Right forelimb (tissue), 1 donor: ENCODE measurements around the gene SEC14L1.
A peak's percentile ranks its signal among the peaks of the same experiment; 100 is the strongest.
"Not testable (repeated sequence)": the region's sequence is repeated elsewhere in the genome, so short reads cannot be mapped to it uniquely, and the experiment has no call there.

Experiments
- DNase-seq: peaks from one replicate; pipeline ENCODE4 v3.0.0-alpha.2; 2018

Gene SEC14L1

DNA sequence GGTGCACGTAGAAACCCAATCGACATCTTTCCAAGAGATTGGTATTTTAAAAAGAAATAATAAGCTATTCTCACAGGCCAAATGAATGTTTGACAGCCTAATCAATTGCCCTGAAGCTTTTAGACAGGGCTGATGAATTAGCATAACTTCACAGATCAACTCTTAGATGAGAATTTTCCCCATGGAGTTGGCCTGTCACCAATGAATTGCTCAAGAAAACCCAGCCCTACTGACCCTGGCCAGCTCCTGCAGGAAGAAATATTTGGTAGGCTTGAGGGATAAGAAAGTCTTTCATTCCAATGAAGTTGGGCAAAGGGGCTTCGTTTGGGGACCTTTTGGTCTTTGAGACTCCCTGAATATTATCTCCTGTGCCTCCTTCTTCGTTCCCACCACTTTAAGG, 23.4 kb upstream of the SEC14L1 start:
- no peak for DNase-seq

DNA sequence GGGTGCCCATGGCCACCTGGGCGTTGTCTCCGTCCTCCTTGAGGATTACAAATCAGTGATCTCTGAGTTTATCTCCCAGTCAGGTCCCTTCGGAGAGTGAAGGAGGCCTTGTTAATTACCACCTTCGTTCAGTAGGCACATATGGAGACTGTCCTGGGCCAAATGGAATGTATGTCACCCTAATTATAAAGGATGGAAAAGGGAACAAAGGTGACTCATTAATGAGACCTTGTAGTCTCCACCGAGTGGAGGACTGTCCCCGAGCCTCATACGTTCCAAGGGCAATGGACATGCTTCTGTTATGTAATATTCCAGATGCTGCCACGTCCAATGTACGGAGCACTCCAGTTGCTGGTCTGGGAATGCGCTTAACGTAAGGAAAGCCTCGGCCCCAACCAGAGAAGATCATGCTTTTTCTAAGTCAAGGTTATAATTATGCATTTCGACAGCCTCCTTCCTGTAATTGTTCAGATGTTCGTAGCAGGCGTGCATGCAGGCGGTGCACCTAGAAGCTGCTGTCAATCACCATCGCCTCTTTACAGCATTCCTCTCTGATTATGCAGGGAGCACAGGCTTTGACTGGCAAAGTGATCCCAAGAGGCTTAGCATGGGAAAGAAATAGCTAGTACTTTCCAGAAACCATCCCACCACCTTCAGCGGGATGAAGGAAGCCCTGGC, 22.4 kb upstream of the SEC14L1 start:
- DNase-seq, result no peak

DNA sequence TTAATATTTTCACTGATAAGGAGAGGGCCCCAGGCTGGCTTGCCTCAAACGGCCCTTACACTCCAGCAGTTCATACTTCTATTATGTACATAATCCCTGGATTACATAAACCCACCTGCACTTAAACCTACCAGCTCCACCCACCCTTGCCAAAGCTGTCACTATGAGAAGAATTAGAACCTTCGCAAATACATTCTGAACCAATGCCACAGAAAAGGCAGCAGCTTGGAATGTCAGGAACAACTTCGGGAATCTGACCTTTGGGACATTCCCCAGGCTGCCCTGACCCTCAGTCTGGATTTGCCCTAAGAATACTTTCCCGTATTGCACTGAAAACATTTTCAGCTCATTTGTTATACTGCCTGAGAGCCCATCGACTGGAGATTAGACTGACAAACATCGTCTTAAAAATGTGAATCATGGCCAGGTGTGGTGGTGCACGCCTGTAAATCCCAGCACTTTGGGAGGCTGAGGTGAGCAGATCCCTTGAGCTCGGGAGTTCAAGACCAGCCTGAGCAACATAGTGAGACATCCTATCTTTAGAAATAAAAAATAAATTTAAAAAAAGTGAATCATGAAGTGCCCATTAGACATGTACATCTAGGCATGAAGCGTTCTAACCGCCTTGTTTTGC, 21.0 kb upstream of the SEC14L1 start:
- no peak for DNase-seq

DNA sequence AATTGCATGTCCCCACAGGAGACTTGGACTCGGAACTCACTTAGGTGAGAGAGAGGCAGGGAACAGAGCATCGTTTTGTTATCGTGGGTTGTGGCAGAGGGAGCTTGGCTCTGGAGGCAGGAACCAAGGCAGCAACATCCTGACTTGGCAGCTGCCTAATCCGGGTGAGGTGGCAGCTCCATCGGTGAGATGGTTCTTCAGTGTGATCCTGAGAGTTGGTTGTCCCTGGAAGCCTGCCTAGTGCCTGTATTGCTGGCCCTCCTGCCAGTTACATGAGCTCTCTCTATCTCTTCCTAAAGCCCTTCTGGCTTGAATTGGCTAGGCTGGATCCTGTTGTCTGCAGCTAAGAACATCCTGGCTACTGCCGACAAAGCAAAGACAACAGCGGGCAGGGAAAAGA, 19.9 kb upstream of the SEC14L1 start:
- no peak for DNase-seq

DNA sequence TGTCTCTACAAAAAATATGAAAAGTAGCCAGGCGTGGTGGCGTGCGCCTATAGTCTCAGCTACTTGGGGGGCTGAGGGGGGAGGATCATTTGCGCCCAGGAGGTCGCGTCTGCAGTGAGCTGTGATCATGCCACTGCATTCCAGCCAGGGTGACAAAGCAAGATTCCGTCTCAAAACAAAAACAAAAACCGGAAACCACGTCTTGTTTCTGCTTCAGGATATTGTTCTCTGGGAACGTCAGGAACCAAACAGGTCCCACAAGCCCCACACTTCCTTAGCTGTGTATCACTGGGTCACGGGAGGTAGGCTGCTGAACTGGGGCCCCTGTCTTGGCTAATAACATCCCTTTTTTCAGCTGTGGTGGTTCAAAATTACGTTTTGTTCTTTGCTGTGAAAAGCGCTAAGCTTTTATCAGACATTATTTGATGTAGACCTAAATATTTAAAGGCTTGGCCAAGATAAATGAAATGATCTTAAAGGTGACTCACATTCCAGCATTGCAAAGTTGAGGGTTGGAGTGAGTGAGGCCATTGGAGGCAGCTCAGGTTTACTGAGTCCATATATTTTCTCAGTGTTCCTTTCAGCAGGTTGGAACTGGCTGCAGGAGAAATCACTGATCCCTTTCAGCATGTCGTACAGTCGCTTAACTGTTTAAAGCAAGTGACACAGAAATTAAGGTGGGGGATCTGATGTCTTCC, 16.4 kb upstream of the SEC14L1 start:
- DNase-seq, result no peak

DNA sequence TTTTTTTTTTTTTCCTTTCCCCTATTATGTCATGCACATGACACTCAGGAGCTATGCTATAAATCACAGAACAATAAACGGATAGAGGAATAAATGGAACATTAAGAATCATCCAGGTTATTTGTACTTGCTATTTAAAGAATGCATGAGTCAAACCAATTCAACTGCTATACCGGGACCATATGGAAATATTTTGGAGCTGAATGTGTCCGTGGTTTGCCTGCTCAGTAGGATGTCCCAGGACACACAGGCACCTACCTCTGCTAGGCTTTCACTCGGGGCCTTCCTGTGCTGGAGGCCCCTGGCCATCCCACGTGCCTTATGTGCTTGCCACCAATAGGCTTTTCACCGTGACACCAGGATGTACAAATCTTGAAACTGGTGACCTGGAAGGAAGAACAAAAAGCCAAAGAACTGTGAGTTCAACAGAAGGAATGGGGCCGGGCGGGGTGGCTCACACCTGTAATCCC, 15.3 kb upstream of the SEC14L1 start:
- DNase-seq, result no peak

- DNase-seq, result no peak
Measured at GRCh38 chr17:77126519-77126918, 14.2 kb upstream of the SEC14L1 start.

DNA sequence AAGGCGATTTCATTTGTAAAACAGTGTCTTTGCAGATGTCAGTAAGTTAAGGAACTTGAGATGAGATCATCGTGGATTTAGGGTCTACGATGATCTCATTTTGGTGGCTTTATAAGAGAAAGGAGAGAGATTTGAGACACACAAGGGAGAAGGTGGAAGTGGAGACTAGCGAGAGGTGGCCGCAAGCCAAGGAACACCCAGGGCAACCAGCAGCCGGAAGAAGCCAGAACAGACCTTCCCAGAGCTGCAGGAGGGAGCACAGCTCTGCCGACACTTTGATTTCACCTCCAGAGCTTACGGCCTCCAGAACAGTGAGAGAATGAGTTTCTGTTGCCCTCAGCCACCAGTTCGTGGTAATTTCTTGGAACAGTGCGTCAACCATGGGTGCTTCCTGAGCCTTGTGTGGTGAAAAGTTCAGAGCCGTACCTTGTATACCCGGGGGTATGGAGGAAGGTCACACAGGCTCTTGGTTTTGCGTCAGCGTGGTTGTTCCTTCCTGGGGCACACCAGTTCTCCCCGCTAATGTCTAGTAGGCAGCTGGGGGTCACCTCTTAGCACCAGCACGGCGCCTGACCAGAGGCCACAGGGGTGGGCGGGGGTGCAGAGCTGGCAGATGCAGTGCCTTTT, 12.9 kb upstream of the SEC14L1 start:
- no peak for DNase-seq

DNA sequence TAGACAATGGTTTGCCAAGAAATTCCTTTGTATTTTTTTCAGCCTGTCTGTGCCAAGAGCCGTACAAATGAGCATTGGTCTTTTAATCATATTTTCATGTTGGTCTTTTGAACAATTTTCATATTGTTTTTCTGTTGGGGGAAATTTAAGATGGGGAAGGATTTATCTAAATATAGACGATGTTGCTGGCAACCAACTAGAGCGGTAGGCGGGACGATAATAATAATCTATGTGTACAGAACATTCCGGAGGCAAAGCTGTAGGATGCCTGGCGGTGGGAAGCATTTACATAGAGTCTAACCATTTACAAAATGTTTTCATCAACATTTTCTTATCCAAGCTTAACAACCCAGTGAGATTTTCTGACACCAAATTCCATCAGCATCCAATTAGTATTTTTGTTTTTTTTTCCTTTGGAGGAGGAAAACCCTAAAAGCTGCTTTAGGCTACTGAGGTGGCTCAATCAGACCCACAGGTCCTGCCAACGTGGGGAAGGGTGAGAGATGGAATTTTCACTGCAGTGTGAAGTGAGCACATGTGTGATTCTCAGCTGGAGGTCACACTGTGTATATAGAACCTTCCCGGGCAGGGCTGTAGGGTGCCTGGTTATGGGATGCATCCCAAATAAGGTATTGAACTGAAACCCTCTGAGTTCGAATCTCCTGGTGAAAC, 11.7 kb upstream of the SEC14L1 start:
- DNase-seq, result no peak

- peak; percentile 86 for DNase-seq
Measured at GRCh38 chr17:77129568-77130301, 11.0 kb upstream of the SEC14L1 start.

- DNase-seq, result no peak
Measured at GRCh38 chr17:77130525-77130924, 10.2 kb upstream of the SEC14L1 start.

- DNase-seq, result peak; percentile 79
Measured at GRCh38 chr17:77131904-77132303, 8.9 kb upstream of the SEC14L1 start.

DNA sequence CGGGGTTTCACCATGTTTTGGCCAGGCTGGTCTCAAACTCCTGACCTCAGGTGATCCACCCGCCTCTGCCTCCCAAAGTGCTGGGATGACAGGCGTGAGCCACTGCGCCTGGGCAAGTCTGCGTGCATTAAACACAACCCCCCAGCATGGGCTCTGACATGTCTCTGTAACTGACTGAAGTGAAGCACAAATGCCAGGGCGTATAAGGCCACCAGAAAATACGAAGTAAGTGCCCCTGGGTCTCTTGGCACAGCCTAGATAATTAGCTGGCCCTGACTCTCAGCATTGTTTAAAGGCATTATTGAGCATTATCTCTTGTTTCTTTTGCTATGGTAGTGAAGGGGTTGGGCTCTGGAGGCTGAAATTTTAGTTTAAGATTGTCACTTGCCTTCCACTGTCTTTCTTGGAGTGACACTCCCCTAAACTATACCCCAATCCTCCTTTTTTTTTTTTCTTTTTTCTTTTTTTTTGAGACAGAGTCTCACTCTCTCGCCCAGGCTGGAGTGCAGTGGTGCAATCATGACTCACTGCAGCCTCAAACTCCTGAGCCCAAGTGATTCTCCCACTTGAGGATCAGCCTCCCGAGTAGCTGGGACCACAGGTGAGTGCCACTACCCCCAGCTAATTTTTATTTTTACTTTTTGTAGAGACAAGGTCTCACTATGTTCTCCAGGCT, 8.2 kb upstream of the SEC14L1 start:
- no peak for DNase-seq

DNA sequence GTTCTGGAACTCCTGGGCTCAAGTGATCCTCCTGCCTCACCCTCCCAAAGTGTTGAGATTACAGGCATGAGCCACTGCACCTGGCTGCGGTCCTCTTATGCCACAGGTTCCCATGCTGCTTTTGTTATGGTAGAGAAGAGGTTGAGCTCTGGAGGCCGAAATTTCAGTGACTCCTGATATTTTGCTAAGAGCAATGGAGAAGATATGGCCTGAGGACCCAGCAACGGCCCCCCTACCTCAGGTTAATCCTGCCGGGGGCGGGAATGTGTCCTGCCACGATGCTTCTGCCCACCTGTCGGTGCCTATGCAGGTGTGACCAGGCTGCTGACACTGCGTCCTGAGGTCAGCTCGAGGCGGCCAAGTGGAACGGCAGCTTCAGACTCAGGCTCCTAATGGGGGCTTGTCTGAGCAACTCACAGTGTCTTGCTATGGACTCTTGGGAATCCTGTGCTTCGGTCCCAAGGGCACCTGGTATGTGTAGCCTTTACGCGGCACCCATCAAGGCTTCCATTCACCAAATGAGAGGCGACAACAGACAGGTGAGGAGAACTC, 7.6 kb upstream of the SEC14L1 start:
- DNase-seq, result no peak

DNA sequence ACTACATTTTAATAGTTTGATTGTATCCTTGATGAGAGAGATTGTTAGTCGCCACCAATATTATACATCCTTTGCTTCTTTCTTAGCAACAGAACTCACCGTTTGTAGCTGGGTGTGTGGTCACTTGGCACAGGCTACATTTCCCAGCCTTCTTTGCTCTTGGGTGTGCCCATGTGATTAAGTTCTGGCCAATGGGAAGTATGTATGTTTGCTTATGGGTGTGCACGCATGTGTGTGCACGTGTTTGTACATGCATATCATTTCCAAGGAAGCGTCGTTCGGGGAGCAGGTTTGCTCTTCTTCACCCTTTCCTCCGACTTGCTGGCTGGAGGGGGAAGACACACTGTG, 4.4 kb upstream of the SEC14L1 start:
- no peak for DNase-seq

- no peak for DNase-seq
Measured at GRCh38 chr17:77137111-77137510, 3.7 kb upstream of the SEC14L1 start.

GRCh38 chr17:77137886-77138285, 2.9 kb upstream of the SEC14L1 start:
- DNase-seq, result not testable (repeated sequence)

- peak; percentile 100 for DNase-seq
Measured at GRCh38 chr17:77140166-77140877, 447 bp upstream of the SEC14L1 start.

DNA sequence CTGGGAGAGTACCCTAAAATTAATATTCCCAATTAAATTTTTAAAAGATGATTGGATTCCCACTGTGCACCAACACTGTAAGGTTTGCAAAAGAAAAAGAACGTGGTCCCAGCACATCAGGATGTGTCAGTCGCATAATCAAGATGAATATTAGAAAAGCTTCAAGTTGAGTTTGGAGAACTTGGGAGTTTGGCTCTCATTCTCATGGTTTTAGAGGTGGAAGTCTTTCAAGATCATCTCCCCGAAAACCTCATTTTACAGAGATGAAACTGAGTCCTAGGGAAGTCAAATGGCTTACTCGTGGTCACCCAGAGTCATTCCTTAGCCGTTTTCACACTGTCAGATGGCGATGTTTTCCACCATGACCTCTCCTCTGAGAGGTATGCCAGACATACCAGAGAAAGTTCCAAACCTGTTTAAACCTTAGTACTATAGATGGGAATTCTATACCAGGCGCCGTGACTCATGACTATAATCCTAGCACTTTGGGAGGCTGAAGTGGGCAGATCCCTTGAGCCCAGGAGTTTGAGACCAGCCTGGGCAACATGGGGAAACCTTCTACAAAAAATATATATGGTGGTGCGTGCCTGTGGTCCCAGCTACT, 1.2 kb downstream of the SEC14L1 start:
- no peak for DNase-seq

GRCh38 chr17:77142689-77143088, 1.9 kb downstream of the SEC14L1 start:
- no peak for DNase-seq
